ENCODE measurements around the gene MAPRE3. TPM values are rescaled to one million over a fixed set of nuclear protein-coding genes. Genes with fewer than 3 reads are reported as not detected.

Gene MAPRE3
- total and polyA plus RNA-seq, 9 of the 15 experiments (the other 6 are each of a cell fraction or from before 2014, with no cell fraction given): 0.70 to 43.2 (median 12.6) TPM

DNA sequence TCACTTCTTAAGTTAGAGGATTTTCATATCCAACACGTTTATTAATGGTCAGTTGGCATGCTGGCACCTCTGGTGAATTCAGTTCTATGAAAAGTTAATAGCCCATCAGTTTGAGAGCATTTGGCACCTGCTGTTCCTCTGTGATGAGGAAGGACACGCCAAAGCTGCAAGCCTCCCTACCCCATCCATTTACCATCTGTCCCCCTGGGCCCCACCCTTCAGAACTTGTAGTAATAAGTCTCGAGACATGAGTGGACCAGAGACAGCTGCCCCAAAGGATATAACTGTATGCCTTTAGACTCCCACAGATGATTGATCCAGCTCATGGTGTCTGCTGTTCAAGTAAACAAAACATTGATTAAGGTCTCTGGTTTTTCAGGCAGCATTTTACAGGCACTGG lies 94.7 kb downstream of the MAPRE3 start:
- no TSS peak for BruUV-seq (replicated peaks)
- Histone ChIP-seq H3K4me3 (no peak overlapping the region), H3K79me2 (ENCODE audit: control insufficient read depth, insufficient read depth, low read length) (peaks cover 15% of the 10 kb centered on the region), H3K9me1 (ENCODE audit: control insufficient read depth, insufficient read depth, low read length) (no peaks in the 10 kb centered on the region), H3K36me3 (ENCODE audit: control insufficient read depth, insufficient read depth, low read length) (peaks cover 57% of the 10 kb centered on the region), H3K9me3 (replicated peaks; ENCODE audit: control insufficient read depth, insufficient read depth, low read depth, low read length) (no peaks in the 10 kb centered on the region), H4K20me1 (replicated peaks; ENCODE audit: control insufficient read depth, insufficient read depth, low read length) (no peaks in the 10 kb centered on the region), H2AFZ (ENCODE audit: low read depth, low read length) (no peak overlapping the region), H3K27ac (ENCODE audit: extremely low read depth, low read depth, low read length) (no peak overlapping the region), H3K9ac (ENCODE audit: insufficient read depth in 1 of 2, low read depth in 2 of 2, low read length in 2 of 2) (no peak overlapping the region), H3K4me1 (replicated peaks in 1 of 2; ENCODE audit: control insufficient read depth in 2 of 2, insufficient read depth in 2 of 2, low read length in 2 of 2) (peaks cover 29% of the 10 kb centered on the region in 2 experiments), H3K4me2 (ENCODE audit: insufficient read depth, low read length) (no peak overlapping the region), H3K27me3 (ENCODE audit: control insufficient read depth in 2 of 2, insufficient read depth in 2 of 2, low read length in 2 of 2) (no peaks in the 10 kb centered on the region)
- intact Hi-C loops (cut with micrococcal nuclease): no loop called here
- in situ Hi-C loops (cut with MboI): no loop called here
- CTCF ChIA-PET (ENCODE audit: low intra/inter-chr PET ratio): no interaction called here
- TF ChIP-seq RBM17 (IDR thresholded peaks at IDR 0.05; ENCODE audit: borderline replicate concordance, low read depth, low read length) (no peak), POLR3A (IDR thresholded peaks at IDR 0.05; ENCODE audit: borderline replicate concordance, extremely low read depth, insufficient read depth, insufficient read length) (no peak), DIDO1 (tag; IDR thresholded peaks at IDR 0.05; ENCODE audit: low read depth) (no peak), EP300 (IDR thresholded peaks at IDR 0.05; ENCODE audit: low read length) (no peak), KLF6 (CRISPR knock-in tag; IDR thresholded peaks at IDR 0.05; ENCODE audit: borderline replicate concordance) (no peak)
- TF ChIP-seq, protein P1, sequence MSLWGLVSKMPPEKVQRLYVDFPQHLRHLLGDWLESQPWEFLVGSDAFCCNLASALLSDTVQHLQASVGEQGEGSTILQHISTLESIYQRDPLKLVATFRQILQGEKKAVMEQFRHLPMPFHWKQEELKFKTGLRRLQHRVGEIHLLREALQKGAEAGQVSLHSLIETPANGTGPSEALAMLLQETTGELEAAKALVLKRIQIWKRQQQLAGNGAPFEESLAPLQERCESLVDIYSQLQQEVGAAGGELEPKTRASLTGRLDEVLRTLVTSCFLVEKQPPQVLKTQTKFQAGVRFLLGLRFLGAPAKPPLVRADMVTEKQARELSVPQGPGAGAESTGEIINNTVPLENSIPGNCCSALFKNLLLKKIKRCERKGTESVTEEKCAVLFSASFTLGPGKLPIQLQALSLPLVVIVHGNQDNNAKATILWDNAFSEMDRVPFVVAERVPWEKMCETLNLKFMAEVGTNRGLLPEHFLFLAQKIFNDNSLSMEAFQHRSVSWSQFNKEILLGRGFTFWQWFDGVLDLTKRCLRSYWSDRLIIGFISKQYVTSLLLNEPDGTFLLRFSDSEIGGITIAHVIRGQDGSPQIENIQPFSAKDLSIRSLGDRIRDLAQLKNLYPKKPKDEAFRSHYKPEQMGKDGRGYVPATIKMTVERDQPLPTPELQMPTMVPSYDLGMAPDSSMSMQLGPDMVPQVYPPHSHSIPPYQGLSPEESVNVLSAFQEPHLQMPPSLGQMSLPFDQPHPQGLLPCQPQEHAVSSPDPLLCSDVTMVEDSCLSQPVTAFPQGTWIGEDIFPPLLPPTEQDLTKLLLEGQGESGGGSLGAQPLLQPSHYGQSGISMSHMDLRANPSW (CRISPR knock-in tag; IDR thresholded peaks at IDR 0.05): no peak
- no peak for DNase-seq (ENCODE audit: extremely low read depth in 1 of 4, low spot score in 3 of 4)
- POLR2A ChIA-PET: interaction anchor here (0.6 to 9.0 kb wide), 6 partner anchors 10 to 22 kb away, joined by 3 to 112 read pairs (median 4); partner anchors contain the start of gene AGBL5
- no peak for ATAC-seq
- WGBS (ENCODE audit: insufficient coverage, low coverage, missing lambda C conversion rate): 80% methylated on average over 3 of the region's 3 CpGs
- no peak for FAIRE-seq

Data from K562 (cell line).